Ammon's horn (tissue), 1 donor: ENCODE data around the gene CLEC10A.
"Not testable (repeated sequence)": the region's sequence is repeated elsewhere in the genome, so short reads cannot be mapped to it uniquely, and the experiment has no call there.

Experiments
- DNase-seq: peaks from one replicate; pipeline ENCODE4 v3.0.0-alpha.2; 2016; ENCODE audit warnings: low spot score

Gene CLEC10A

DNA sequence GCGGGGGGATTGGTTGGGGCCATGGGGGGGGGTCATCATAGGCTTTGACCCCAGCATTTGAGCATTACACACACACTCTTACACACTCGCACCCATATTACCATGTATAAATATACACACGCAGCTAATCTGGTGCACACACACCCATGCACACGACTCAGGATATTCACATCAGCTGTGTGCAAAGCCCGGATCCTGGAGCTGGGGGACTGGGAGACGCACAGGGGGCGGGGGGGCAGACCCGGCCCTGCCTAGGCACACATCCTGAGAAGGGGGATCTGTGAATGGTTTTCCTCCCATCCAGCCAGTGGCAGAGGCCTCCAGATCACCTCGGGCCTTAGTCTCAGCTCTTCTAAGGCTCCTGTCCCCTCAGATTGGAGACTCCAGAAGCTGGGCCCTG, 28.9 kb upstream of the CLEC10A start:
- DNase-seq, result no peak

DNA sequence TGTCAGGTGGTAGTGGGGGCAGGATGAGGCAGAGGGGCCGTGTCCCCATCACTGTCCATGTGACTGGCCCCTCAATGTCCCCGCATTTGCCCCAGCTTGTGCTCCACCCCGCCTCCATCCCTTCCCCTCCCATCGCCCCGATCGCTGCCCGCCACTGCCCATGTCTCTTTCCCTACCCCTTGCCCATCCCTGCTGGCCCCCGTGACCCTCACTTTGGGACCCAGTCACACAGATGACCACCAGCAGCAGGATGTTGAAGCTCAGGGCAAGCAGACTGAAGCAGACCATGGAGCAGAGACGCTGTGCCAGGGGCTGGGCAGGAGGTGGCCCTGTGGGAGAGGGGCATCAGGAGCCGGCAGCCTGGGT, 28.5 kb upstream of the CLEC10A start:
- no peak for DNase-seq

GRCh38 chr17:7107795-7108559, 27.9 kb upstream of the CLEC10A start:
- DNase-seq, result no peak

DNA sequence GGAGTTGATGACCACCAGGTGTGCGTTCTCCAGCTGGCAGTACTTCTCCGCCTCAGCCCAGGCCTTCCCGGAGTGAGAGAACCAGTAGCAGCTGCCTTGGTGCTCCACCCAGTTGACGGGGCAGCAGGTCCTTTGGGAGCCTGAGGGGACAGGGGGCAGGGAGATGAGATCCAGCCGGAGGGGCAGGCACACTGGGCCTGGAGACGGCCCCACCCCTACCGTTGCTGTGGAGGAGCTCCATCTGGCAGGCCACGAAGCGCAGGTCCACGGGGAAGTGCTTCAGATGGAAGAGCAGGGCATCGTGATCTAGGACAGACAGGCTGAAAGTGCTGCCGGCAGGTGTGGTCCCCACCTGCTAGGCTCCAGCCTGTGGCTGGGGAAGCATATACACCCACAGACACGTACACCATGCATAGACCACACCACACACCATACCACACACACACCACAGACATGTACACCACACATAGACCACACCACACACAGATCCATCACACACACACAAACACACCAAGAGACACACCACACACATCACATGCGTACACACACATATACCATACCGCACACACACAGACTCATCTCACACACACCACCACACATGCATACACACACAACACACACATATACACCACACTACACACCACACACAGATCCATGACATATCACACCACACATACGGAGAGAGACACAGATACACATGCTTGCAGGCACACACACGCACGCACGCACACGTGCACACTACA, 27.1 kb upstream of the CLEC10A start:
- no peak for DNase-seq

- DNase-seq, result no peak
These were observed 22.4 kb upstream of the CLEC10A start for GRCh38 chr17:7102421-7102820.

GRCh38 chr17:7101531-7101930, 21.5 kb upstream of the CLEC10A start:
- no peak for DNase-seq

- DNase-seq, result not testable (repeated sequence)
These were observed 20.8 kb upstream of the CLEC10A start for GRCh38 chr17:7100641-7101379.

GRCh38 chr17:7098802-7099459, 18.9 kb upstream of the CLEC10A start:
- no peak for DNase-seq

DNA sequence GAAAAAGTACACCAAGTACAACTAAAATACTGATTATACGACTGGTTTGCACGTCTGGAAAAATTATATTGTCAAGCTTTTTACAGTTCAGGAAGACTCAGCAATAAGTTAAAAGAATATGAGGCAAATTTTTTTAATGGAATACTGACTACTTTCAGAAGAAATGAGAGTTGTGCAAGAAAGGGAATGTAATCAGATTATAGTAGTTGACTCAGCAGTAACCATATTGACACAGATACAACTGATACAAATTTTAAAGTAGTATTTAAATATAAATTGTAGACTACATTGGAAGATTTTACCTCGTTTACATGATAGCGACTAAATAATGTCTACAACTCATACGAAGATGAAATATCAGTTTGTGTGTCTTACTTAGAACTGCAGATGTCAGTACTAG, 17.9 kb upstream of the CLEC10A start:
- DNase-seq, result no peak

GRCh38 chr17:7095625-7096024, 15.6 kb upstream of the CLEC10A start:
- peak; percentile 30 for DNase-seq

- DNase-seq, result no peak
These were observed 14.6 kb upstream of the CLEC10A start for GRCh38 chr17:7094652-7095019.

DNA sequence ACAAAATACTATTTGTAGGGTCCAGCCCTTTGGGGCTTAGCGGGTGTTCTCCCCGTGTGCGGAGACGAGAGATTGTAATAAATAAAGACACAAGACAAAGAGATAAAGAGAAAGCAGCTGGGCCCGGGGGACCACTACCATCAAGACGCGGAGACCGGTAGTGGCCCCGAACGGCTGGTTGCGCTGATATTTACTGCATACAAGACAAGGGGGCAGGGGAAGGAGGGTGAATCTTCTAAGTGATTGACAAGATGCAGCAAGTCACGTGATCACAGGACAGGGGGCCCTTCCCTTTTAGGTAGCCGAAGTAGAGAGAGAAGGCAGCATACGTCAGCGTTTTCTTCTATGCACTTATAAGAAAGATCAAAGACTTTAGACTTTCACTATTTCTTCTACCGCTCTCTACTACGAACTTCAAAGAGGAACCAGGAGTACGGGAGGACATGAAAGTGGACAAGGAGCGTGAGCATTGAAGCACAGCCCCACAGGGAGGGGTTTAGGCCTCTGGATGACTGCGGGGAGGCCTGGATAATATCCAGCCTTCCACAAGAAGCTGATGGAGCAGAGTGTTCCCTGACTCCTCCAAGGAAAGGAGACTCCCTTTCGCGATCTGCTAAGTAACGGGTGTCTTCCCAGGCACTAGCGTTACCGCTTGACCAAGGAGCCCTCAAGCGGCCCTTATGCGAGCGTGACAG, 11.4 kb upstream of the CLEC10A start:
- not testable (repeated sequence) for DNase-seq

GRCh38 chr17:7089570-7089969, 9.5 kb upstream of the CLEC10A start:
- not testable (repeated sequence) for DNase-seq

DNA sequence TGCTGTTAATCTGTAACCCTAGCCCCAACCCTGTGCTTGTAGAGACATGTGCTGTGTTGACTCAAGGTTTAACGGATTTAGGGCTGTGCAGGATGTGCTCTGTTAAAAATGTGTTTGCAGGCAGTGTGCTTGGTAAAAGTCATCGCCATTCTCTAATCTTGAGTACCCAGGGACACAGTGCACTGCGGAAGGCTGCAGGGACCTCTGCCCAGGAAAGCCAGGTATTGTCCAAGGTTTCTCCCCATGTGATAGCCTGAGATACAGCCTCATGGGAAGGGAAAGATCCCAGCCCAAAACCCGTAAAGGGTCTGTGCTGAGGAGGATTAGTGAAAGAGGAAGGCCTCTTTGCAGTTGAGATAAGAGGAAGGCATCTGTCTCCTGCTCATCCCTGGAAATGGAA, 8.4 kb upstream of the CLEC10A start:
- DNase-seq, result not testable (repeated sequence)

DNA sequence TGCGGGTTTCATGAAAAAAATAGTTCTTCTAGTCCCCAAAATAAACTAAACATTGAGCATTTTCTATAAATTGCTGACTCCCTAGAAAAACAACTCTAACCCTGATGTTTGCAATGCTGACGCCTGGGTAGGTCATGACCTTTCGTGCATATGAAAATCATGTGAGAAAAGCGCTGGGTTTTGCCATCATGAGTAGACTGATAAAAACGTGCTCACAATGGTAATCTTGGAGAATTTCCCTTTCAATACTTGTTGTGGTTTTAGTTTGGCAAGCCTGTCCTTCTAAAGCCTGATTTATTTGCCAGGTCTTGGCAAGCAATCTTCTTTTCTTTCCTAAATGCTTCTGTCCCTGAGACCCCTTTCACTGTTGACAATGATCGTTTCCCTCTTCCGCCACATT, 4.0 kb upstream of the CLEC10A start:
- no peak for DNase-seq

GRCh38 chr17:7083592-7083991, 3.5 kb upstream of the CLEC10A start:
- DNase-seq, result no peak

DNA sequence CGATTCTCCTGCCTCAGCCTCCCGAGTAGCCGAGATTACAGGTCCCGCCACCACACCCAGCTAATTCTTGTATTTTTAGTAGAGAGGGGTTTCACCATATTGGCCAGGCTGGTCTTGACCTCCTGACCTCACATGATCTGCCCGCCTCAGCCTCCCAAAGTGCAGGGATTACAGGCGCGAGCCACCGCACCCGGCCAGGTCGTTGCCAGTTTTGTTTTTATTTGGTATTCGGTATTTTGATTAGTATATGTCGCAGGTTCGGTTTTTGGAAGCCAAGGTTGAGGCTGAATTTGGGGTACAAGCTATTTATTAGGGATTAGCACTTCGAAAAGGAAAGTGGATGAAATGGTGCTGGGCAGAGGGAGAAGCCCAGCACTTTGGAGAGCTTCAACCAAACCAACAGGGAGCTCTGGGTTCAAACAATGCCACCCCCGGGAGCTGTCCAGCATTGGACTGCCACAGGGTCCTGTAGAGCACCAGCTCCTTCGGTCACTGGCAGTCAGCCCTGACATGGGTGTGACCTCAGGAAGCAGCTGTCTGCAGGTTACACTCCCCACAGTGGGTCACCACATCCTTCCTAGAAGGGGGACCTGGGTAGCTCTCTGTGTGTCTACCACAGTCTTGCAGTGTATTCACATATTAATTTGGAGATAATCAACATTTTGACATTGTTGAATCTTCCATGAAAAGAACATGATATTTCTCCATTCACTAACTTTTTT, 1.5 kb upstream of the CLEC10A start:
- DNase-seq, result no peak

DNA sequence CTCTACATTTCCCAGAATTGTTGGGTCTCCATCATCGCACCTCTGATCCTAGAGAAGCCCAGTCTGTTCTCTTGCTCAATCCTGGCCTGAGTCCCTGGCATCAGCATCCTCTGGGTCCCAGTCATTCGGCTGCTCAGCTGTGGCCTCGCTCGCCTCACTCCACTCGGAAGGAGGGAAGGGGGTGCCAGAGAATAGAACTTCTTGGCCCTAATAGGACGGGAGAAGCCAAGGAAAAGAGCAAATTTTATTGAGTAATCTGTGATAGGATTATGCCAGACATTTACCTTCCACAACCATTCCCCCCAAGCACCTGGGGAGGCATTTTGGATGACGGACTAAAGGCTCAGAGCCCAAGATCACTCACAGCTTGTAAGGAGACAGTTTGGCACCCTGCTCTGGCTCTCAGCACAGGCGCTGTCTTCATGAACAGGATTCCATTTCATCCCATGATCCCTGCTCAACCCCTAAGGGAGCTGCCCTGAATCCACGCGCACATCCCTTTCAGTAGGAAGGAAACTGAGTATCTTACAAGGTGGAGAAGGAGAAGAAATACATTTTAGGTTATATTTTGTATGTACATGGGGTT, 498 bp upstream of the CLEC10A start:
- no peak for DNase-seq

DNA sequence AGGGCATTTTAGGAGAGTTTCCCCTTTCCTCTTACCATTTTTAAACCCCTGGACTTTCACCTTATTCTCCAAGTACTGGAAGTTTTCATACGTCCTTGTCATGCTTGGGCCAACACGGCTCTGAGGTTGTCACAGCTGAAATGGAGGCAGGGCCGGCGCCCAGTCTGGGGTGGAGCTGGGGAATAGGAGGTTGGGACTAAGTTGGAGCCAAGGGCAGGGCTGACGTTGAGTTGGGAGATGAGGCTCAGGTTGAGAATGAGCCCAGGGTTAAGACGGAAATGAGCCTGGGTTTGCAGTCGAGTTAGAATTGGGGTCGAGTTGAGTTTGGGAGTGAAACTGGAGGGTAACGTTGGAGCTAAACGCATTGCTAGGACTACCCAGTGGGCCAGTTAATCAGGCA, 1.3 kb downstream of the CLEC10A start:
- DNase-seq, result no peak

DNA sequence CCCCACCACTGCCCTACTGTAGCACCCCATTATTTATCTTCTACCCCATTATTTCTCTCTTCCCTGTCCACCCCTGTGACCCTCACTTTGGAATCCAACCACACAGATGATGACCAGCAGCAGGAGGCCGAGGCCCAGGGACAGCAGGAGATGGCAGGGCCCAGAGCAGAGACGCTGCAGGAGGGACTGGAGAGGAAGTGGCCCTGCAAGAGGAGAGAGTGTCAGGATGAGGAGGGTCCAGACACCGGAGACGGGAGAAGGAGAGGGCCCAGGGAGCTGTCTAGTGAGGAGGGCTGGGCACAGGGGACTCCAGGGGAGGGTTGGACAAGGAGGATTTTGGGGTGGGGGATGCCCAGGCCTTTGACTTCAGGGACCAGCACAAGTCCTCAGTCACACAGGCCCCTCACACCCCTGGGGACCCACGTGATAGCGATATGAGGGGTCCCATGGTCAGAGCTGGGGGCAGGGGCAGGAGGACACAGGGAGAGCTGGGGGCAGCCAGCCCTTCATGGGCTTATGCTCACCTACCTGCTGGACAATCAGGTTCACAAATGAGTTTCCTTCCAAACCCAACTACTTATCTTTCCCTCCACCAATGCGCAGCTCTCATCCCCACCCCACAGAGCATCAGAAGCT, 2.0 kb downstream of the CLEC10A start:
- DNase-seq, result no peak
